KOPT-K1 (cell line): Measurements from ENCODE around the gene RASSF1.

ENCODE experiments used
- H3K27ac ChIP-seq: fragments of 200-600 bp; sonication (generic); 2 replicates; pipeline ENCODE4 v1.5.1; 2016; ENCODE audit warnings: antibody characterized with exemption, mild to moderate bottlenecking, low read depth, low read length; ENCODE audit not compliant: poor library complexity, severe bottlenecking
- H3K36me3 ChIP-seq: fragments of 200-600 bp; sonication (generic); 2 replicates; pipeline ENCODE4 v1.5.1; 2017; ENCODE audit warnings: antibody characterized with exemption, mild to moderate bottlenecking, low read length, moderate library complexity; ENCODE audit not compliant: insufficient read depth
- H3K9me3 ChIP-seq: fragments of 200-600 bp; sonication (generic); 2 replicates; pipeline ENCODE4 v1.5.1; 2017; ENCODE audit warnings: antibody characterized with exemption, low read length, mild to moderate bottlenecking; ENCODE audit not compliant: insufficient read depth, poor library complexity, severe bottlenecking

RASSF1 gene

DNA sequence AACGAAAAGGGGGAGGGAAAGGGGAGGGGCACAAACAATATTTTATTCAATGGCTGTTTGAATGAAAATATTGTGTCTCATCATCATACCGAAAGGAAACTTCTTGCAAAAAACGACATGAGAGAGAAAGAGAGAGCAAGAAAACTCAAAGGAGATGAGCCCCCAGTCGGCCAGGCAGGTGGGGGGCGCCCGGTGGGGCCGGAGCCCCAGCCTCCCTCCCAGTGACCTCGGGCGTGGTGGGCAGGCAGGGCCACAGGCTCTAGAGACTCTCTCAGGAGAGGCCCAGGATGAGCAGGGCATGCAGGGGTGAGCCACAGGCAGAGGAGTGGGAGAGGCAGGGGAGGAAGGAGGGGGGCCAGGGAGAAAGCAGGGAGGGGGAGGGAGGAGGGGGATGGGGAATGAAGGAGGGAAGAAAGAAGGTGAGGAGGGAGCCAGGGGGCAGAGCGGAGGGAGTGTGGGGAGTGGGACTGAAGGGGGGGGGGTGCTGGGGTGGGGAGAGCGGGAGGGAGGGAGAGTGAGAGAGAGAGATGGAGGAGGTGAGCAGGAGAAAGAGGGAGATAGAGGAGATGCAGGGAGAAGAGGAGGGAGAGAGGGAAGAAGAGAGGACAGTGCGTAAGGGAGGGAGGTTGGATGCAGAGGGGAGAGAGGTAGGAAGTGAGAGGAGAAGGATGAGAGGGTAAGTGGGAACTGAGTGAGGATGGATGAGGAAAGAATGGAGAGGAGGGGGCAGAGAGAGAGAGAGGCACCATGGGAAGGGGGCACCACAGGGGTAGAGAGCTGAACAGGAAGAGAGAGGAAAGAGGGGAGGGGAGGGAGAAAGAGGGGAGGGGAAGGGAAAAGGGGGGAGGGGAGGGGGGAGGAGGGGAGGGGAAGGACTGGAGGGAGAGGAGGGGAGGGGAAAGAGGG lies 32.8 kb upstream of the RASSF1 start:
- H3K36me3 ChIP-seq = no peaks in the 10 kb centered on the region
- no peaks in the 10 kb centered on the region for H3K9me3 ChIP-seq
- peak overlapping the region; percentile 29 for H3K27ac ChIP-seq

DNA sequence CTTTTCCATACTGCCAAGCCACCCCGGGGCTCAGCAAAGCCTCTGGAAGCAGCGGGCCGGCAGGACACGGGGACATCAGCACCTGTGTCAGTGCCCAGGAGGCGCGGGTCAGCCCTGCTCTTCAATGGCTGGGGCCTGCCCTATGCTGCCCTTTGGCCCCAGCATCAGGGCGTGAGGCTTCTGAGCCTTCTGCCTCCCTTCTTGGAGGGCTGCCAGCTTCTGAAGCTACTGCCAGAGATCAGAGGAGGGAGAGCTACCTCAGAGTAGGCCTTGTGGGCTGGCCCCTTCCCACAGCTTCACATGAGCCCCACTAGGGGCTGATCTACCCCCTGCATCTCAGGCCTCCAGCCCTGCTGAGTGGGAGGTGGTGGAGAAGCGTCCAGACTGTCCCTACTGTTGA lies 31.7 kb upstream of the RASSF1 start:
- Histone ChIP-seq H3K36me3 (no peaks in the 10 kb centered on the region), H3K27ac (peak overlapping the region; percentile 29), H3K9me3 (no peaks in the 10 kb centered on the region)

DNA sequence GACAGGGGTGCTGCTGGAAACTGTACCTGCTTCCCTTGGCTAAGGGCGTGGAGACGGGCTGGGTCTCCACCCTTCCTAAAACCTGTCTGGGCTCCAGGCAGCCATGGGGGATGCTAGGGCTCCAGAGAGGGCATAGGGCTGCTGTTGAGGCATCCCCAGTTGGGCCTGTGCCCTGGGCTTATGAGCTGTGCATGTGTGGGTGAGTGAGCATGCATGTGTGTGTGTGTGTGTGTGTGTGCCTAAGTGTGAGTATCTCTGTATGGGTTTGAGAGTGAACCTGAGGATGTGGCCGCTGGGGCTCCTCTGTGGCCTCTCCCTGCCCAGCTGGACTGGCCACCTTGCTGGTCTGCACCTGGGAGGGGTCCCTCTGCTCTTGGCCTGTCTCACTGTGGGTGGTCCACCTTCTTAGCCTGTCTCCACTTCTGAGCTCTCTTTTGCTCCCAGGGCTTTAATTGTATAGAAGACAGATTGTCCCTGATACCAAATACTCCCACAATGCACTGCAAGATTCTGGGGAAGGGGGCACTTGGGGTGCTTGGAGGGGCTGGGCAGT lies 30.6 kb upstream of the RASSF1 start:
- no peaks in the 10 kb centered on the region for H3K36me3 ChIP-seq
- no peaks in the 10 kb centered on the region for H3K9me3 ChIP-seq
- H3K27ac ChIP-seq = no peak overlapping the region

DNA sequence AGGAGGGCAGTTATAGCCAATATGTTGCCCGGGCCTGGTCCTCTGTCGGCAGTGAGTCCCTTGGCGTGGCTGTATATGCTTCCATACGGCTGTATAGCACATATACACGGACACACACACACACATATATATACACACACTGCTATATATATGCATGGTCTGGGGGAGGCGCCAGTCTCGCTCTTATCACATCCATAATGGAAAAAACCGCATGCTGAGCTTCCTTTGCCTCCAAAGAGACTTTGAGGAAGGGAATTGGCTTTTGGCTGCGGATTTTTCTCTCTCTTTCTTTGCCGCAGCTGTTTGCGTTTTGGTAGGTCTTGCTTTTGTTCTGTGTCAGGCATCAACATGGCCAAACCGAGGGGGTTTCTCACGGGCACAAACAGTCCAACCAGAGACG lies 30.0 kb upstream of the RASSF1 start:
- Histone ChIP-seq H3K36me3 (no peaks in the 10 kb centered on the region), H3K9me3 (no peaks in the 10 kb centered on the region), H3K27ac (no peak overlapping the region)

DNA sequence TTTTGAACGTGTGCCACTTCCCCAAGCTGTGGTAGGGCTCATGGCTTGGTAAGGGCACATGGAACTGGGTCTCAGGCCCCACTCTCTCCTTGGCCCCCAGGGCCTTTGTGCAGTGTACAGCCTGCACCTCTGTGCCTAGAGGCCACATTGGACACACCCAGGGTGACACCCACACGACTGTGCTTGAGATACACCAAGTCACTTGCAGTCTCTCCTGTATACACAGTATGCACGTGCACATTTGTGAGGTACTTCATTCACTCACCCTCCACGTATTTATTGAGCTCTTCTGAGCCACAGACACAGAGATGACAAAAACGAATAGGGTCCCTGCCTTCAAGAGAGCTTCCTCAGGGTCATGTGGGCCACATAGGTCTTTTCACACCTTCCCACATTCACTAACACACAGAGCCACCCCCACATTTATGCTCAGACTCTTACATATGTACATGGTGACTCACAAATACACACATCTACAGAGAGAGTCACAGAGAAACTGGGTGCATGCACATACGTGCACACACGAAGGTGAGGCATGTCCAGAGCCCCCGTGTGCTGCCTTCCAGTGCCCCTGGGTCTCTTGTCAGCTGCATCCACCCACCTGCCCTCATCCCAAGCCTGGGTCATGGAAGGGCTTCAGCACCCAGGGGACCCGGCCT lies 28.5 kb upstream of the RASSF1 start:
- Histone ChIP-seq H3K36me3 (no peaks in the 10 kb centered on the region), H3K27ac (no peak overlapping the region), H3K9me3 (no peaks in the 10 kb centered on the region)

DNA sequence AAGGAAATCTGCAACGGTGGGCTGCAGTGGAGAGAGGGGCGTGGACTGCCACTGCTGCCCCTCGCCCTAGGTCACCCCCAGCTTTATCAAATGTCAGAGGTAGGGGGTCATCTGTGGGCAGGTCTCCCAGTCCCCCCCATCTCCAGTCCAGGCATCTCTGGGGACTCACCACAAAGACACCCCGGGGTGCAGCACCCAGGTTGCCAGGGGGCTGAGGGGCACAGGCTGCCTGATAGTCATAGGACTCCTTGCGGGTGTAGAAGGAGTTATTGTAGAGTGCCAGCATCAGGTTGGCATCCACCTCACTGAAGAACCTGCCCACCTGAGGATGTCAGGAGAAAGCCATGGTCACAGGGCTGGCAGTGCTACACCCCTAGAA lies 25.2 kb upstream of the RASSF1 start:
- Histone ChIP-seq H3K27ac (peak overlapping the region; percentile 47), H3K36me3 (no peaks in the 10 kb centered on the region)

DNA sequence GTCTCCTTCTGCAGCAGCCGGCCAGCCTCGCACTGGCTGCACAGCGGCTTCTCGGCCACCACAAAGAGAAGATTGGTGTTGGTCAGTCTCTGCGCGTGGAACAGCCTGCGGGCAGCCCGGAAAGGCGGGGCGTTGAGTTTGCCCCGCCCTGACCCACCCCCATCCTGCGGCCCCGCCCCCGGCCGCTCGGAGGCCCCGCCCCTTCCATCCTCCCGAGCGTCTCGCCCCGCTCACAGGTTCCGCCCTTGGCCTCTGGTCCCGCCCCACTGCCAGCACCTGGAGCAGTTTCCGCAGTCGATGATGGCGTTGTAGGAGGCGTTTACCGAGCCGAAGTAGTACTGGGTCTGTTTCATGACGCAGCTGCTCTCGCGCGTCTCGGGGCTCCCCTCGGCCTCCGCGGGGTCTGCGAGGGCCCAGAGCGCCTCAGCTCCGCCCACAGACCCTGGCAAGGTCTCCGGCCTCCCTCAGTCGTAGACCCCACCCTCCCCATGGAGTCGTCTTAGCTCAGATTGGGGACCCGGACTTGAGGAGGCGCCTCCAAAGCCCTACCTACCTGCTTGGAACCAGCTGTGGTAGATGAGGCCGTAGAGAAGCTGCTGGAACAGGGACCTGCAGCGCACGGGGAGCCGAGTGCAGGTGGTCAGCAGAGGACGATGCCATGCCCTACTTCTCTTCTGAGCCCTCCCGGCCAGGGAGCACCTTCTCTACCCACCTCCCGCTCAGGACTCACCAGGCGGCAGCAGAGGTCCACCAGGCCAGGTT lies 24.6 kb upstream of the RASSF1 start:
- Histone ChIP-seq H3K9me3 (no peaks in the 10 kb centered on the region), H3K27ac (peak overlapping the region; percentile 47), H3K36me3 (no peaks in the 10 kb centered on the region)

More for the DNA sequence above, 25.2 kb upstream of the RASSF1 start:
- H3K9me3 ChIP-seq = no peaks in the 10 kb centered on the region

DNA sequence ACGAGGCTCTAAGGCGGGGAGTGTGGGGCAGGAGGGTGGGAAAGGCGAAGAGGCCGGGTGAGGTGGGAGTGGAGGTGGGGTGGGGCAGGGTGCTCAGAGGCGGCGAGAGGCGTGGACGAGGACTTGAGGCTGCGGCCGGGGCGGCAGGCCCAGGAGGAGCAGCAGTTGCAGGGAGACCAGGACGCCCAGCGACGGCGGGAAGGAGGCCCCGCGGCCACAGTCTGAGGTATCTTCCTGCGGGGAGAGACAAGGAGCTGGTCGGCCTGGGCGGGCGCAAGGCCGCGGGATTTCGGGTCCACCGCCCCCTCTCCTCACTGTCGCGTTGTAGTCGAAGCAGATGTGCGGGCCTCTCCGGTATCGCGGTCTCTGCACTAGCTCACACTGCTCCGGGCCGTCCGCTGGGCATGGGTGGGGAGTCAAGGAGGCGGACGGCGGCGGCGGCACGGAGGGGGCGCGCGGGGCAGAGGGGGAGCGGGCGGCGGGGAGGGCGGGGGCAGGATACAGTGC lies 24.0 kb upstream of the RASSF1 start:
- Histone ChIP-seq H3K27ac (no peak overlapping the region), H3K9me3 (no peaks in the 10 kb centered on the region), H3K36me3 (no peaks in the 10 kb centered on the region)

DNA sequence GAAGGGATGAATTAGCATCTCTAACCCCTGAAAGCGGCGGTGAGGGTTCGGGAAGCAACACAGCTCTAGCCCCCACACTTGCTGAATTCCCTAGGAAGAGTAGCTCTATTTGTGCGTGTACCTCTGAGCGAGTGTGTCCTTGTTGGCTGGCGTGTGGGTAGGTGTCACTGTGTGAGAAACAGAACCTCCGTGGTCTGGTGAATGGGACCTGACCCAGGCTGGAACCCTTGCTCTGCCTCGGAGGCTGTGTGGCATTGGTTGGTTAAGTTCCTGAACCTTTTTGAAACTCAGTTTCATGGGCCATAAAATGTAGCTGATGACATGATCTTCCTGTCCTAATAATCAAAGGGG lies 19.1 kb upstream of the RASSF1 start:
- Histone ChIP-seq H3K36me3 (peaks cover 34% of the 10 kb centered on the region), H3K9me3 (no peaks in the 10 kb centered on the region), H3K27ac (peak overlapping the region; percentile 69)

DNA sequence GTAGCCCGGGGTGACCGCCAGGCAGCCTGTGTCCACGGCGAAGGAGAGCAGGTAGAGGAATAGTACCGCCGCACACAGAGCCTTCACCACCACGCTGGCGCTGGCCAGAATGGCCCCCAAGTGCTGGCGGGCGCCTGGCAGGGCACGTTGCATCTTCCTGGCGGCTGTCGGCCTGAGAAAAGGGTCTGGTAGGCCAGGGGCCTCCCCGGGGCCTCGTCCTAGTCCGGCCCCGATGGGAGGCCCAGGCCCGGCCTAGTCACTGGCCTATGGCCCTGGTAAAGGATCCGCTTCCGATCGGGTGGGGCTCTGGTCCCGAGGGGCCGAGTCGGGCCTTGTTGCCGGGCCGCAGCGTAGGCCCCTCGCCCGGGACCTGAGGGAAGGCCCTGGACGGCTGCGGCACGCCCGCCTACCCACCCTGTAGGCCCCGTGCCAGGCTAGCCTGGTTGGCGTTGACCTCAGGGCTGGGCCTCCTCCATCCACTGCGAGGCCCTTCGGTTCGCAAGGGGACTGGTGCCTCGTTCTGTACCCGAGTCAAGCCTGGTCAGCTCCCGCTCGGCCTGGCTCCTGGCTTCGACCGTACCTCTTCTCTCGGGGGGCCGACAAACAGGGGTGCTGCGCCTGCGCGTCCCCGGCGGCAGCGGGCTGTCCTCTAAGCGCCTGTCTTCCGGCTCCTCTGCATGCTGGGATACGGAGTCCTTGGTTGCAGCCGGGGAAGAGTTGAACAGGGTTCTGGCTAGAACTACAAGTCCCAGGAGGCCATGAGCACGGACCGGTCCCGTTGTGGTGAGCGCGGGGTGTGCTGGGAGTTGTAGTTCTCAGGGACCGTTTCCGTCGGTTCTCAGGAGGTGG lies 18.5 kb upstream of the RASSF1 start, which contains the start of gene TMEM115:
Gene TMEM115 (minus strand): TSS at position 611 of the 849 bp plus-strand sequence. CDS start 458 bp downstream, at position 153.
- Histone ChIP-seq H3K27ac (peak within 1 kb of the TSS; percentile 69), H3K36me3 (peaks cover 40% of the 10 kb centered on the region), H3K9me3 (no peaks in the 10 kb centered on the region)

DNA sequence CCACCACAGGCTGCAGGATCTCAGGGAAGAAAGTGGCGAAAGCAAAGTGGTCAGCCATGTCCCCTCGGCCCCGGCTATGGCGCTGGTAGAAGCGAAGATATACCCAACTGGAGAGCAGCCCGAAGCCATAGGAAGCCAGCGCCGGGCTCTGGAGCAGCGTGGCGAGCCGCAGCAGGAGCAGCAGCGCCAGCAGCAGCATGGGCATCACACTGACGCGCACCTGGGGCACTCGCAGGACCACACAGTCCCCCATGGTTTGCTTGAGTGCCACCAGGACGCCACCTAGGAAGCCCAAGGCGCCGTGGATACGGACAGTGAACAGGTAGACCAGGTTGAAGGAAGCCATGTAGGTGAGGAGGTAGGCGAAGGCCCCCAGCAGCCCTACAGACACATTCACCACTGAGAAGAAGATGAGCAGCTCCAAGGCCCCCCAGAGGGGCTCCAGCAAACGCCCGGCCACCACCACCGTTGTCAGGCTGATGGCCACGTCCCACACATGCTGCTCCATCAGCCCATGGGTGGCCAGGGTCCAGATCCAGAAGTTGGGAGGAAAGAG lies 17.8 kb upstream of the RASSF1 start:
- Histone ChIP-seq H3K36me3 (peaks cover 47% of the 10 kb centered on the region), H3K27ac (peak overlapping the region; percentile 69), H3K9me3 (no peaks in the 10 kb centered on the region)

DNA sequence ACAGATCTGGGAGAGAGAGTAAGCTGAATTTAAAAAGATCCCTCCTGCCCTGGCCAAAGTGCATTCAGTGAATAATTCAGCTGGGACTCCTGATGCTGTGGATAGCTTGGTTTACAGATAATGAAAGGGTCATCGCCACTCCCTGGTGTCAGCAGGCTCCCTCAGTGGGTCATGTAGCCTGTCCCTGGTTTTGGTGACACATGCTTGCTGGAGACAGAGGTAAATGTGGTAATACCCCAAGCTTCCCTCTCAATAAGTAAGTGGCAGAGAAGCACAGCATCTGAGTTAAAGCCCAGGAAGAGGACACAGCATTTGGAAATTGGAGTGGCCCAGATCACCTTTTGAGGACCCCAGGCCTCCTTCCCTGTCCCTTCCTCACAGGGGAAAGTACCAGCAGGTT lies 16.8 kb upstream of the RASSF1 start:
- peak overlapping the region; percentile 1 for H3K27ac ChIP-seq
- H3K36me3 ChIP-seq = peaks cover 56% of the 10 kb centered on the region
- H3K9me3 ChIP-seq = no peaks in the 10 kb centered on the region

DNA sequence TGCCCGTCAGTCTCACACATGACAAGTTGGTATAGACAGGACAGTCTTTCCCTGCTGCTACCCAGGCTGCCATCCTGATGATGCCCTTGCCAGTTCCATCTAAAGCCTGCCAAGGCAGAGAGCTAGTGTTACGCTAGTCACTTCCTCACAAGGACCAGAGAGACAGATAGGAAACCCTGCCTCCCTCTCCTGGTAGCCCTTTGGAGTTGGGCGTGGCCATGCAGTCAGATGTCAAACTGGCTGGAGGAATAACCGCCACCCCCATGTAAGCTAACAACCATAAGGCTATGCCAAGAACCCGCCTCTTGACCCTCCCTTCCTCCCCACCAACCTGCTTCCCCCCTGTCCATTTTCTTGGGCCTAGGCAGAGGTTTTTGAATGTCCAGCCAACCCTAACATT lies 15.9 kb upstream of the RASSF1 start:
- Histone ChIP-seq H3K36me3 (peaks cover 64% of the 10 kb centered on the region), H3K9me3 (no peaks in the 10 kb centered on the region), H3K27ac (no peak overlapping the region)
